GM18951 (cell line): Measurements from ENCODE around the gene GPR35.

ENCODE experiments used
- POLR2A ChIP-seq: IDR thresholded peaks from 4 replicates; pipeline ENCODE4 v1.6.1; 2011; ENCODE audit warnings: mild to moderate bottlenecking; ENCODE audit not compliant: insufficient read length, insufficient read depth; ENCODE audit errors: extremely low read depth
- in situ Hi-C: fragments of 300-500 bp; cut with MboI; formaldehyde crosslinking; loops from one replicate; pipeline ENCODE4 v1.12.0; 2022; ENCODE audit warnings: low sequenced_read_pairs, mixed read lengths, inconsistent platforms; ENCODE audit not compliant: unreplicated experiment

GPR35 gene

DNA sequence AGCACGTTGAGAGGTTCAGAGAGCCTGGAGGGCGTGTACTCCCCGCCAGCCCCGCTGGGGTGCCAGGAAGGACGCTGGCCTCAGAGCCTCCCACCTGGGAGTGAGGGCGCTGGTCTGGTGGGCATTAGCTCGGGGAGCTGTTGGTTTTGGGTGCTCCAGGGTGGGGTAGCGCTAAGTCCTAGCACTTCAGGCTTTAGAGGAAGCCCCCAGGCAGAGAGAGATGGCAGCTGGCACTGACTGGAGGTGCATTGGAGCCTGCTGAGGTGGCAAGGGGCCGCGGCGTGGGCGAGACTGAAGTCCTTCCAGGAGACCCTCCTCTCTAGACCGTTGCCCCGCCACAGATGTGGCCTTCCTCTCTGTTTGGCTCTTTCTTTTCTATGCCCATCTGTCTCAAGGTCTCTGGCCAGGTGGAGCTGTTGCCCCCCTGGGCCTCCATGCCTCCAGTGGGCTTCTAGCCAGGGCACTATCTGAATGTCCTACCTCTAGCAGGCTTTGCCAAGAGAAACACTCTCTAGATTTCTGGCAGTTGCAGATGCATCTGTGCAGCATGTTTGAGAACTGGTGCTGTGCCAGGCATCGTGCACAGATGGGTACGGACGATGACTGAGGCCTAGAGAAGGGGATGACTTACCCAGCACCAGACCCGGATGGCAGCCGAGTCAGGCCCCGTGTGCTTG is 32.1 kb upstream of the GPR35 start:
- in situ Hi-C loops = no loop called here
- no peak for TF ChIP-seq POLR2A

DNA sequence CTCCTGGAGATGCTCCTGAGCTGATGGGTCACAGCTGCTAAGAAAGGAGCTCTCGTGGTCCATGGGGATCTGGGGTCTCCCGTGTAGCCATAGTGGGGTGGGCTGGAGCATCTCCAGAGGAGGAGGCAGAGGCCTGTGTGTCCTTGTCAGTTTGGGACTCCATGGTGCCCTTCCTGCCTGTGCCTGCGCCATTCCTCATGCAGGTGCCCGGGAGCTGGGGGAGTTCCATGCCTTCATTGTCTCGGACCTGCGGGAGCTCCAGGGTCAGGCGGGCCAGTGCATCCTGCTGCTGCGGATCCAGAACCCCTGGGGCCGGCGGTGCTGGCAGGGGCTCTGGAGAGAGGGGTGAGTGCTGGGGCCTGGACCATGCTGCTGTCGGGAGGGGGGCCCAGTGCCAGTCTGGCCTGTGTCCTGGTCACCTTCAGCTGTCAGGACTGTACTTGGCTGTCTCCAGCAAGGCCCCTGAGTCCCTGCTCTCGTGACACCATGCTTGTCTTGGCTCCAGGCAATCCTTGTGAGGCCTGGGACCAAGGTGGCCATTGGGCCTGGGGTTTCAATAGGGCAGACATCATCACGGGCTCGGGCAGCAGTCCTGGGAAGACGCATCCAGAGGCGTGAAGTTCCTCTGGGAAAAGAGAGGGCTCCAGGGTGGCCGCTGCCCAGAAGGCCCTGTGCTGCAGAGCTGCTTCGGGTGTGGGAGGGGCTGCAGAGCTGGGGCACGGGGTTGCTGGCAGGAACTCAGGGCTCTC is 31.4 kb upstream of the GPR35 start:
- TF ChIP-seq POLR2A = no peak
- in situ Hi-C loops = no loop called here

DNA sequence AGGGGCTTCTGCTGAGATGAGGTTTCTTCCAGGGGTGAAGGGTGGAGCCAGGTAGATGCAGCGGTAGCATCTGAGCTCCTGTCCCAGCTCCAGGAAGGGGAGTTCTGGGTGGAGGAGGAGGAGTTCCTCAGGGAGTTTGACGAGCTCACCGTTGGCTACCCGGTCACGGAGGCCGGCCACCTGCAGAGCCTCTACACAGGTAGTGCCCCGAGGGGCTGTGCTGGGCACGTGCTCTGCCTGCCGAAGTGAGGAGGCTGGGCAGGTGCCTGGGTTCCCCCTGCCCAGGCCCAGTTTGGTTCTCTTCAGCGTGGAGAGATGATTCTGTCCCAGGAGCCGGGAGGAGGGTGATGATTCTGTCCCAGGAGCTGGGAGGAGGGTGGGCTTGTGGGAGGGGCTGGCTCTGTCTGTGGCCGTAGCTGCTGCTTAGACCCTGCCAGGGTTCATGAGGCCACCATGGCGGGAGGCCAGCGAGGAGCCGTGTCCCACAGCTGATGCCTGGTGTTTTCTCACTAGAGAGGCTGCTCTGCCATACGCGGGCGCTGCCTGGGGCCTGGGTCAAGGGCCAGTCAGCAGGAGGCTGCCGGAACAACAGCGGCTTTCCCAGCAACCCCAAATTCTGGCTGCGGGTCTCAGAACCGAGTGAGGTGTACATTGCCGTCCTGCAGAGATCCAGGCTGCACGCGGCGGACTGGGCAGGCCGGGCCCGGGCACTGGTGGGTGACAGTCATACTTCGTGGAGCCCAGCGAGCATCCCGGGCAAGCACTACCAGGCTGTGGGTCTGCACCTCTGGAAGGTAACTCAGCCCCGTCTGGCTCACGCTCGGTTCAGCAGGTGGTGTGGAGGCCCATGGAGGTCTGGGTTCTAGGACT is 30.5 kb upstream of the GPR35 start:
- in situ Hi-C loops = no loop called here
- no peak for TF ChIP-seq POLR2A

DNA sequence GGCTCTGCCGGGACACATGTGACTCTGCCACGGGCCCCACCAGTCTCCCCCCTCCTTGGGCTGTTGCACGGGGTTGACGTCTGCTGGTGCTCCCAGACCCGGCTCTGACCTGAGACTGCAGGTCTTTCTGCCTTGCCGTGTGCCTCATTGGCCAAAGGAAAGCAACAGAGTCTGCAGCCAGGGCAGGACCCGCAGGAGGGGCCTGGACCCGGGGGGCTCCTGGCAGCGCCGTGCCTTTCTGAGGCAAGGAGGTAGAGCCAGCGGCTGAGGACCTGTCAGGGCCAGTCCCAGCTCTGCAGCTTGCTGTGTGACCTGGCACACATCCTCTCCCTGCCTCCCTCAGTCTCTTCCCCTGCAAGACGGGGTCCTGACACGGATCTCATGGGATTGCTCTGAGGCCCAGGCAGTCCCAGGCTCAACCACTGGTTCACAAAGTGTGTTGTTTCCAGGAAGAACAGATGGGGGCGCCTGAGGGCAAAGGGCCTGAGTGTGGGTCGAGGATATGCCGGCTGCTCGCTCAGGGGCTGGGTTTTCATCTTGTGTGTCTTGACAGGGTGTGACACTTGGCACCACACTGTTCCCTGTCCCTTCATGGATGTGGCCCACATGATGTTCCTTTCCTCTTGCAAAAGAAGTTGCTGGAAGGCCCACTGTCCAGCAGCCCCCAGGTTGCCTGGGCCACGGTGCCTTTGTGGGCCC is 29.8 kb upstream of the GPR35 start:
- in situ Hi-C loops = no loop called here
- no peak for TF ChIP-seq POLR2A

DNA sequence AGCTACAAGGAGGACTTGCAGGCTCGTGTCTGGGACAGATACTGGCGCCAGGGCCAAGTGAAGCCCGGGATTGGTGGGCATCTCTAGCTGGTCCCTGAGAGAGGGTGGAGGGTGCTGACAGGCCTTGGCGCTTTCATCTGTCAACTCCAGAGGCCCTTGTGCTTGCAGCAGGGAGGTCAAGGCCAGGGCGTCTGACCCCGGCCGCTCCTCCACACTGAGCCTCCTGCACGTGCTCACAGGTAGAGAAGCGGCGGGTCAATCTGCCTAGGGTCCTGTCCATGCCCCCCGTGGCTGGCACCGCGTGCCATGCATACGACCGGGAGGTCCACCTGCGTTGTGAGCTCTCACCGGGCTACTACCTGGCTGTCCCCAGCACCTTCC is 29.2 kb upstream of the GPR35 start:
- in situ Hi-C loops = no loop called here
- no peak for TF ChIP-seq POLR2A

DNA sequence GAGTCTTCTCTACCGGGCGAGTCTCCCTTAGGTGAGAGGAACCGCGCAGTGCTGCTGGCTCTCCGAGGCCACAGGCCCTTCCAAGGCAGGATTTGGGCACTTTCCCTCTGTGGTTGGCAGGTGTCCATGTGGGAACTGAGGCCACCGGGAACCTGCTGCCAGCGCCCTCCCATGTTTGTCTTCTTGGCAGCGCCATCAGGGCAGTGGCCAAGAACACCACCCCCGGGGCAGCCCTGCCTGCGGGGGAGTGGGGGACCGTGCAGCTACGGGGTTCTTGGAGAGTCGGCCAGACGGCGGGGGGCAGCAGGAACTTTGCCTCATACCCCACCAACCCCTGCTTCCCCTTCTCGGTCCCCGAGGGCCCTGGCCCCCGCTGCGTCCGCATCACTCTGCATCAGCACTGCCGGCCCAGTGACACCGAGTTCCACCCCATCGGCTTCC is 28.8 kb upstream of the GPR35 start:
- in situ Hi-C loops = no loop called here
- TF ChIP-seq POLR2A = no peak

DNA sequence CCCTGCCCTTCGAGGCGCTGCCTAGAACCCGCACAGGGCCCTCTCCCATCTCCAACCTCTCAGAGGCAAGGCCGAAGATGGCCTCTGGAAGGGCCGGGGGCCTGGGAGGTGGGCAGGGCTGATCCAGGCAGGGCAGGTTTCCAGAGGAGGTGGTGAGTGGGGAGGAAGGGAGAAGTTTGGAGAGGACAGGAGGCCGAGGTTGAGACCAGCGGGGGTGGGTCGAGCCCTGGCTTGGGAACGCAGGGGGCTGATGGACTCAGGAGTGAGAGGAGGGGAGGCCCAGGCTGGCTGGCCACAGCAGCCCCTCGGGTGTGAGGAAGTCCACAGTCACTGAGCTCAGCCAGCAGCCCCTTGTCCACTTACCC is 28.2 kb upstream of the GPR35 start:
- TF ChIP-seq POLR2A = no peak
- in situ Hi-C loops = no loop called here

DNA sequence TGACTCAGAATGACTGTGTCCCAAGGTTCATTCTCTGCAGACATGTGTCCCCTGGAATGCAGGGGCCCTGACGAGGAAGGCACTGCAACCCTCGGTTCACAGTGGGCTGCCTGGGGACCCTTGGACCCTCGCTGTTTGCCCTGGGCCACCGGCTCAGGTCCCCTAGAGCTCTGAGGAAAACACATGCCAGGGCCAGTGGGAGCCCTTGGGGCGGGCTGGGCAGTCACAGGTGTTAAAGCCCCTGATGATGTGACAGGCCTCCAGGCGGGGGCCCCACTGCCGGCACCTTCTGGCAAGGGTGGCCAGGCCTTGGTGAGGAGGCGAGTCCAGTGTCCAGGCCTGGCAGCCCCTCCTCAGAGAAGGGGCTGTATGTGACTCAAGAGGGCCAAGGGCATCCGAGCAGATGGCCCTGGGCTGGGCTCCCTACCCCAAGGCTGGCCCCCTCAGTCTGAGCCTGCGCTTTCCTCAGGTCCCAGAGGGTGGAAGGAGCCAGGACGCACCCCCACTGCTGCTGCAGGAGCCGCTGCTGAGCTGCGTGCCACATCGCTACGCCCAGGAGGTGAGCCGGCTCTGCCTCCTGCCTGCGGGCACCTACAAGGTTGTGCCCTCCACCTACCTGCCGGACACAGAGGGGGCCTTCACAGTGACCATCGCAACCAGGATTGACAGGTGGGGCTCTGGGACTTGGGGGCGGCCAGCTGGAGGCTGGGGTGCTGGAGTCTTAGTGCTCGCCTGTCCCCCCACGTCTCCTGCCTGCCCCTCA is 27.7 kb upstream of the GPR35 start:
- in situ Hi-C loops = no loop called here
- TF ChIP-seq POLR2A = no peak

DNA sequence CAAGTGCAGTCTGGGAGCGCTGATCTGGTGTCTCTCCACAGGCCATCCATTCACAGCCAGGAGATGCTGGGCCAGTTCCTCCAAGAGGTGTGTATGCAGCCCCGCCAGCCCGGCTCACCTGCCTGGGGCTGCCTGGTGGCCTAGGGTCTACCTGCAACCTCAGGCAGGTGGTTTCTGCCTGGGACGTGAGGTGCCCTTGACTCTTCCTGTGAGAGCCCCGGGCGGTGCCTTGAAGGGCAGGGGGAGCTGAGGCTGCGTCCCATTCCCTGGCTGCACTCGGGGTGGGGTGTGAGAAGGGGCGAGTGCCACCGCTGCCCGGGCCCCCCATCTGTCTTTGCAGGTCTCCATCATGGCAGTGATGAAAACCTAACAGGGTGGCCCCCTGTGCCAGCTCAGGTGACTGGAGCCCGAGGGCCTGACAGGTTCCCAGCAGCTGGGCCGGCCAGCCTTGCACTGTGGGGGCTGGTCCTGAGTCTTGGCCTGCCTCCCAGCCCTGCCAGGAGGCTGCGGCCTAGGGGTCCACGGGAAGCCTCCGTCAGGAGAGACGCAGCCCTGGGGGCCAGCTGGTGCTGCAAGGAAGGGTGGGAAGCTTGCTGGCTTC is 26.9 kb upstream of the GPR35 start:
- in situ Hi-C loops = no loop called here
- TF ChIP-seq POLR2A = no peak

DNA sequence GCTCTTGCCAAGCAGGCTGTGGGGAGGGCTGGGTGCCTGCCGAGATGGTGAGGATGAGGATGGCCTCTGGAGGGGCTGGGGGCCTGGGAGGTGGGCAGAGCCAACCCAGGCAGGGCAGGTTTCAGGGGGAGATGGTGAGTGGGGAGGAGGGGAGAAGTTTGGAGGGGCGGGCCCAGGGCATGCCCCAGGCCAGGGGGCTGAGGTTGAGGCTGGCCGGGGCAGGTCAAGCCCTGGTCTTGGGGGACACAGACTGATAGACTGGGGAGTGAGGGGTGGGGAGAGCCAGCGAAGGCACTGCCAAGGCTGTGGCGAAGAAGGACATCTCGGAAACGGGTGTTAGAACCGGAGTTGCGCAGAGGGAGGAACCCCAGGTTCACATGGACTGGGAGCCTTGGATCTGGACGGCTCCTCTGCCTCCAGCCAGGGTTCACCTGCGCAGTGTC is 26.1 kb upstream of the GPR35 start:
- in situ Hi-C loops = no loop called here
- TF ChIP-seq POLR2A = no peak

DNA sequence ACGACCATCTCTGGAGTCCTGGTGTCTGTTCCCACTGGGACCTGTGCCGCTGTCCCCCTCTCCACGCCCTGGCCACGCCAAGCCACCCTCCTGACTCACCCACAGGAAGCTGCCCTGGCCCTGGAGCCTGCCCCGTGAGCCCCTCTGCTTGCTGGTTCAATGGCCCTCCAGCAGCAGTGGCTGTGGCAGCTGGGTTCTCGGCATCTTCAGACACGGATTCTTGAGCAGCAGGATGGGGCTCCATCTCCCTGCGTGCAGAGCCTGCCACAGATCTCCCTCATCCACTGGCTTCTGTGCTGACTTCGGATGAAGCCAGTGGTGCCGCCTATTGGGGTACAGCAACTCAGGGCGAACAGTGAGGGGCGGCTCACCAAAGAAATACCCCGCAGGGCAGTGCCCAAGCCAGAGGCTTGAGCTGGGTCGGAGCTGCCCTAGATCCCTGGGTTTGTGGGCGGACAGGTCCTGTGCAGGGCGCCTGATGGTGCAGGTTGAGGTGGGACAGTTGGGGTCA is 24.8 kb upstream of the GPR35 start:
- in situ Hi-C loops = no loop called here
- no peak for TF ChIP-seq POLR2A
